ENCODE measurements around the gene ERGIC1. TPM values are rescaled to one million over a fixed set of nuclear protein-coding genes. Genes with fewer than 3 reads are reported as not detected.

Gene ERGIC1
- total and polyA plus RNA-seq, 2 of the 8 experiments (the other 6 are each of a cell fraction or from before 2014, with no cell fraction given) = 95.3 to 106 TPM

DNA sequence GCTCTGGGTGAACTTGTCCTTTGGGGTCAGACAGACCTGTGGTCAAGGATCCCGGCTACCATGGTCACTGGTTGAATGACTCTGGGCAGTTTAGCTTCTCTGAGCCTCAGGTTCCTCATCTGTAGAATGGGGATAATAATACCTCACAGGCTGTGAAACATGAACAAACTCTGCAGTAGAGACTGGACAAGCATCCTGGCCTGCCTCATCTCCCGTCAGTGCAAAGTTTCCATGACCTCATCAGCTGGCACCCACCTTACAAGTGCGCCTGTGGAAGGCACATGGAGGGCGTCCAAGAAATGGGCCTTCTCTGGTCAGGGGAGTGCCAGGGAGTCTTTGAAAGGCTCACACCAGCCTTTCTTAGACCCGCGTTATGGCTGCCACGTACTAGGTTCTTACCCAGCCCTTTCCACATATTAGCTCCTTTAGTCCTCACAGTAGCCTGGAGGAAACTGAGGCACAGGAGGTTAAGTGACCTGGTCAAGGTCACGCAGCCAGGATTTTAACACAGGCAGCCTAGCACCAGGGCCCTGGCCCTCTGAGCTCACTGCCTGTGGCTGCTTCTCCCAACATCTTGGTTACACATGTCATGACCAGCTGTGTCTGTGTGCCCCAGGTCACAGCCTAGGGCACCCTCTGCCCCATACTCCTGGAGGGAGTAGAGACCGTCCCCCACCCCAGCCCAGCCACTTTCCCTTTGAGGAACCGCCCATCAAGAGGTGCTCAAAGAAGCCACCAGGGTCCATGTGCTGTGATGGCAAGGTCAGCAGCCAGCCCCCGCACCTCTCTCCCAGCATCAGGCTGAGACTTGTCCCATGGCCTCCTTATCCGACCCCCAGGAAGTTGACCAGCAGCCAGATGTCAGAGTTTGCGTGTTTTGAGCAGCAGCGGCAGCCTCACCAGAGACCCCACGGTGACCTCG, 85.7 kb downstream of the ERGIC1 start:
- FAIRE-seq = no peak
- Histone ChIP-seq H3K9me3 (ENCODE audit: insufficient read depth in 2 of 2, low read depth in 1 of 2, low read length in 1 of 2) (no peaks in the 10 kb centered on the region), H3K4me1 (replicated peaks in 1 of 4; ENCODE audit: control insufficient read depth in 3 of 4, insufficient read depth in 4 of 4, low read length in 3 of 4) (no peaks in the 10 kb centered on the region; a peak in 2 of 7 replicates), H3K23me2 (ENCODE audit: low read depth, low read length) (no peaks in the 10 kb centered on the region), H3K23ac (ENCODE audit: insufficient read length) (no peak overlapping the region), H2BK12ac (ENCODE audit: low read depth, low read length) (no peak overlapping the region), H3K4me3 (ENCODE audit: extremely low read depth in 1 of 4, insufficient read depth in 2 of 4, low read depth in 3 of 4, low read length in 4 of 4) (no peak overlapping the region), H3K14ac (ENCODE audit: insufficient read length) (no peak overlapping the region), H3K36me3 (ENCODE audit: control insufficient read depth in 2 of 4, insufficient read depth in 4 of 4, low read length in 3 of 4) (peaks cover 14 to 40% (median 20%) of the 10 kb centered on the region in 4 experiments), H4K20me1 (replicated peaks in 1 of 2; ENCODE audit: control insufficient read depth in 1 of 2, insufficient read depth in 2 of 2, low read length in 2 of 2) (peaks cover 3% of the 10 kb centered on the region in 2 experiments), H3K27me3 (replicated peaks in 1 of 4; ENCODE audit: control insufficient read depth in 3 of 4, extremely low read depth in 1 of 4, insufficient read depth in 3 of 4, low read length in 3 of 4) (no peaks in the 10 kb centered on the region), H2AK5ac (ENCODE audit: low read depth, low read length) (no peak overlapping the region), H4K91ac (replicated peaks; ENCODE audit: insufficient read length, low read length) (no peak overlapping the region), H4K5ac (ENCODE audit: insufficient read length, low read depth, low read length) (no peak overlapping the region), H3K27ac (ENCODE audit: low read depth, low read length) (no peak overlapping the region), H2BK15ac (ENCODE audit: low read length) (no peak overlapping the region), H2AFZ (ENCODE audit: low read length) (no peak overlapping the region), H3K4me2 (ENCODE audit: insufficient read depth in 1 of 2, low read depth in 2 of 2, low read length in 2 of 2) (no peak overlapping the region), H3K18ac (ENCODE audit: extremely low read depth, low read length) (no peak overlapping the region), H3K79me1 (ENCODE audit: low read depth, low read length) (no peaks in the 10 kb centered on the region), H3K9ac (replicated peaks in 1 of 4; ENCODE audit: extremely low read depth in 1 of 4, low read depth in 3 of 4, low read length in 3 of 4) (no peak overlapping the region), H3K56ac (replicated peaks; ENCODE audit: insufficient read length, low read depth, low read length) (no peak overlapping the region), H2BK5ac (ENCODE audit: low read depth, low read length) (no peak overlapping the region), H4K8ac (ENCODE audit: extremely low read depth, insufficient read depth, low read length) (no peak overlapping the region), H2BK120ac (replicated peaks; ENCODE audit: low read depth, low read length) (no peak overlapping the region), H3K79me2 (ENCODE audit: control insufficient read depth in 1 of 2, insufficient read depth in 2 of 2, low read length in 2 of 2) (no peaks in the 10 kb centered on the region), H3K4ac (replicated peaks; ENCODE audit: insufficient read length, low read depth, low read length) (no peak overlapping the region), H2BK20ac (ENCODE audit: low read length) (no peak overlapping the region)
- WGBS, 2 experiments (ENCODE audit: extremely low coverage in 1 of 2, insufficient coverage in 1 of 2, insufficient read length in 1 of 2, insufficient replicate concordance in 2 of 2, low coverage in 1 of 2, low lambda C conversion rate in 2 of 2, missing lambda C conversion rate in 1 of 2) = 95% methylated on average over 15 of the region's 16 CpGs; no CpG with 5 or more reads in 1 of the 2 experiments
- DNase-seq (ENCODE audit: low read depth in 1 of 2, low spot score in 2 of 2) = no peak
- ChIA-PET POLR2A (ENCODE audit: partially characterized antibody) (no interaction called here), CTCF (ENCODE audit: partially characterized antibody) (no interaction called here)
- TF ChIP-seq CBX5 (IDR thresholded peaks at IDR 0.05; ENCODE audit: low read depth, low read length) (no peak), BACH1 (IDR thresholded peaks at IDR 0.05; ENCODE audit: low read length) (no peak), EZH2 (IDR thresholded peaks at IDR 0.05; ENCODE audit: low read depth, low read length, severe bottlenecking) (no peak), GTF2F1 (IDR thresholded peaks at IDR 0.05; ENCODE audit: borderline replicate concordance, low read depth, low read length) (no peak), RBBP5 (IDR thresholded peaks at IDR 0.05; ENCODE audit: borderline replicate concordance, low read depth, low read length) (no peak), CTBP2 (IDR thresholded peaks at IDR 0.05; ENCODE audit: borderline replicate concordance, insufficient read depth, insufficient read length, low read length) (no peak), RXRA (IDR thresholded peaks at IDR 0.05; ENCODE audit: insufficient read depth, low read depth, low read length) (no peak)
- TF ChIP-seq, protein P1, sequence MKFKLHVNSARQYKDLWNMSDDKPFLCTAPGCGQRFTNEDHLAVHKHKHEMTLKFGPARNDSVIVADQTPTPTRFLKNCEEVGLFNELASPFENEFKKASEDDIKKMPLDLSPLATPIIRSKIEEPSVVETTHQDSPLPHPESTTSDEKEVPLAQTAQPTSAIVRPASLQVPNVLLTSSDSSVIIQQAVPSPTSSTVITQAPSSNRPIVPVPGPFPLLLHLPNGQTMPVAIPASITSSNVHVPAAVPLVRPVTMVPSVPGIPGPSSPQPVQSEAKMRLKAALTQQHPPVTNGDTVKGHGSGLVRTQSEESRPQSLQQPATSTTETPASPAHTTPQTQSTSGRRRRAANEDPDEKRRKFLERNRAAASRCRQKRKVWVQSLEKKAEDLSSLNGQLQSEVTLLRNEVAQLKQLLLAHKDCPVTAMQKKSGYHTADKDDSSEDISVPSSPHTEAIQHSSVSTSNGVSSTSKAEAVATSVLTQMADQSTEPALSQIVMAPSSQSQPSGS (IDR thresholded peaks at IDR 0.05; ENCODE audit: low read length) = no peak
- TF ChIP-seq, protein P2, sequence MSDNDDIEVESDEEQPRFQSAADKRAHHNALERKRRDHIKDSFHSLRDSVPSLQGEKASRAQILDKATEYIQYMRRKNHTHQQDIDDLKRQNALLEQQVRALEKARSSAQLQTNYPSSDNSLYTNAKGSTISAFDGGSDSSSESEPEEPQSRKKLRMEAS (IDR thresholded peaks at IDR 0.05) = no peak
